ENCODE data around the gene LDLR.
A peak's percentile ranks its signal among the peaks of the same experiment; 100 is the strongest.
"Not testable (repeated sequence)": the region's sequence is repeated elsewhere in the genome, so short reads cannot be mapped to it uniquely, and the experiment has no call there.

LDLR gene

GRCh38 chr19:11070123-11070522, 19.1 kb upstream of the LDLR start:
- DNase-seq (ENCODE audit: extremely low read depth in 1 of 2, low read depth in 1 of 2): no peak

GRCh38 chr19:11073568-11073967, 15.7 kb upstream of the LDLR start:
- DNase-seq (ENCODE audit: extremely low read depth in 1 of 2, low read depth in 1 of 2): no peak

GRCh38 chr19:11076792-11077191, 12.5 kb upstream of the LDLR start:
- not testable (repeated sequence) for DNase-seq (ENCODE audit: extremely low read depth in 1 of 2, low read depth in 1 of 2)

GRCh38 chr19:11078893-11079292, 10.4 kb upstream of the LDLR start:
- DNase-seq (ENCODE audit: extremely low read depth in 1 of 2, low read depth in 1 of 2): no peak

- DNase-seq (ENCODE audit: extremely low read depth in 1 of 2, low read depth in 1 of 2): no peak
These were observed 9.3 kb upstream of the LDLR start for GRCh38 chr19:11079999-11080398.

GRCh38 chr19:11087870-11088505, 1.3 kb upstream of the LDLR start:
- DNase-seq (ENCODE audit: extremely low read depth in 1 of 2, low read depth in 1 of 2): no peak

GRCh38 chr19:11088506-11089253, 583 bp upstream of the LDLR start:
- DNase-seq (ENCODE audit: extremely low read depth in 1 of 2, low read depth in 1 of 2): no peak

- not testable (repeated sequence) for DNase-seq (ENCODE audit: extremely low read depth in 1 of 2, low read depth in 1 of 2)
These were observed 676 bp downstream of the LDLR start for GRCh38 chr19:11090014-11090263.

GRCh38 chr19:11090264-11090996, 1.2 kb downstream of the LDLR start:
- peak; percentile 94 to 98 for DNase-seq (ENCODE audit: extremely low read depth in 1 of 2, low read depth in 1 of 2)

- no peak for DNase-seq (ENCODE audit: extremely low read depth in 1 of 2, low read depth in 1 of 2)
These were observed 1.9 kb downstream of the LDLR start for GRCh38 chr19:11090997-11091702.

DNA sequence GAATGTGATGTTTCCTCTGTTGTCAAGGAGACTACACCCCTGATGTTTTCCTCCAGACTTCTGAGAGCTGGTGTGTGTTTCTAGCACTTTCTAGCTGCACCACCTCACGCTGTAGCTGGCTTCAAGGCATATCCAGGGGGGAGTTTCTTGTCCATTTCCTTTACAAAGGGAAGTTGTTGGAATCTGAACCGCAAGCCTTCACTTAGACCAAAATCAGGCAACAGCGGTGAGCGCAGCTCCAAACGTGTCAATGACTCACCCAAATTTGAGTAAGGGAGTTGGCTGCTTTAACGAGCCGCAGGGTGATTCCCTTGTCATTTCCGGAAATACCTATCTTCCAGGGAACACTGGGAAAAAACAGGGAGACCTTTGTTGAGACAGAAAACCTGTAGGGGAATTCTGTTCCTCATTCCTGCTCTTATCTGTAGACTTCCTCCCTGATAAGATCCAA, 2.5 kb downstream of the LDLR start:
- DNase-seq (ENCODE audit: extremely low read depth in 1 of 2, low read depth in 1 of 2): peak in 1 of 2 donors; percentile 25

DNA sequence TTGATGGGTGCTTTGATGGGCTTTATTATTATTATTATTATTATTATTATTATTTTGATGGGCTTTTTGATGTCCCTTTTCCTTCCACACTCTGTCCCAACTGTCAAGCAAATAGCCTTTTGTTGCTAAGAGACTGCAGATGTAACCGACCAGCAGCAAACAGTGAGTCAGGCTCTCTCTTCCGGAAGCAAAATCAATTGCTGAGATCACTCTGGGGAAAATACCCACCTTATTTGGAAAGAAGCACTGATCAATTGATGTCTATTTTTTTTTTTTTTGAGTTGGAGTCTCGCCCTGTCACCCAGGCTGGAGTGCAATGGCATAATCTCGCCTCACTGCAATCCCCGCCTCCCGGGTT, 2.9 kb downstream of the LDLR start:
- DNase-seq (ENCODE audit: extremely low read depth in 1 of 2, low read depth in 1 of 2): no peak

- no peak for DNase-seq (ENCODE audit: extremely low read depth in 1 of 2, low read depth in 1 of 2)
These were observed 4.5 kb downstream of the LDLR start for GRCh38 chr19:11093689-11094238.

GRCh38 chr19:11094520-11094894, 5.2 kb downstream of the LDLR start:
- DNase-seq (ENCODE audit: extremely low read depth in 1 of 2, low read depth in 1 of 2): no peak

GRCh38 chr19:11096210-11096841, 7.1 kb downstream of the LDLR start:
- DNase-seq (ENCODE audit: extremely low read depth in 1 of 2, low read depth in 1 of 2): no peak

DNA sequence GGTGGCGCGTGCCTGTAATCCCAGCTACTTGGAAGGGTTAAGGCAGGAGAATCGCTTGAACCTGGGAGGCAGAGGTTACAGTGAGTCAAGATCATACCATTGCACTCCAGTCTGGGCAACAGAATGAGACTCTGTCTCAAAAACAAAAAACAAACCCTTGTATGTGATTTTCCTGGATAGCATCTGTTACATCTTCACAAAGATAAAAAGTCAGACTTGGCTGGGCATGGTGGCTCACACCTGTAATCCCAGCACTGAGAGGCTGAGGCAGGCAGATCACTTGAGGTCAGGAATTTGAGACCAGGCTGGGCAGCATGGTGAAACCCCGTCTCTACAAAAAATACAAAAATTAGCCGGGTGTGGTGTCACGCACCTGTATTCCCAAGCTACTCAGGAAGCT, 8.1 kb downstream of the LDLR start:
- not testable (repeated sequence) for DNase-seq (ENCODE audit: extremely low read depth in 1 of 2, low read depth in 1 of 2)

DNA sequence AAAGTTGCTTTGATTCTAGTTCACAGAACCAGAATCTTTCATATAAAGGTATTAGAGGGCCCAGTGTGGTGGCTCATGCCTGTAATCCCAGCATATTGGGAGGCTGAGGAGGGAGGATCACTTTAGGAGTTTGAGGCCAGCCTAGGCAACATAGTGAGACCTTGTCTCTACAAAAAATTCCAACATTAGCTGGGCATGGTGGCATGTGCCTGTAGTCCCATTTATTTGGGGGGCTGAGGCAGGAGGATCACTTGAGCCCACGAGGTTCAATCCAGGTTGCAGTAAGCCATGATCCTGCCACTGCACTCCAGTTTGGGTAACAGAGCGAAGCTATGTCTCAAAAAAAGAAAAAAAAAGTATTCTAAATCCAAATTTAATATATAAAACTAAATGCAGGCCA, 9.1 kb downstream of the LDLR start:
- DNase-seq (ENCODE audit: extremely low read depth in 1 of 2, low read depth in 1 of 2): no peak

GRCh38 chr19:11098861-11099260, 9.6 kb downstream of the LDLR start:
- no peak for DNase-seq (ENCODE audit: extremely low read depth in 1 of 2, low read depth in 1 of 2)

DNA sequence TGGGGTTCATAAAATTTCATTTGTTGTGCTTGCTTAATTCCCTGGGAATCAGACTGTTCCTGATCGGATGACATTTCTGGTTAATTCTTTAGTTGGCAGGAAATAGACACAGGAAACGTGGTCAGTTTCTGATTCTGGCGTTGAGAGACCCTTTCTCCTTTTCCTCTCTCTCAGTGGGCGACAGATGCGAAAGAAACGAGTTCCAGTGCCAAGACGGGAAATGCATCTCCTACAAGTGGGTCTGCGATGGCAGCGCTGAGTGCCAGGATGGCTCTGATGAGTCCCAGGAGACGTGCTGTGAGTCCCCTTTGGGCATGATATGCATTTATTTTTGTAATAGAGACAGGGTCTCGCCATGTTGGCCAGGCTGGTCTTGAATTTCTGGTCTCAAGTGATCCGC, 10.8 kb downstream of the LDLR start:
- no peak for DNase-seq (ENCODE audit: extremely low read depth in 1 of 2, low read depth in 1 of 2)

GRCh38 chr19:11101057-11101456, 11.8 kb downstream of the LDLR start:
- DNase-seq (ENCODE audit: extremely low read depth in 1 of 2, low read depth in 1 of 2): no peak

DNA sequence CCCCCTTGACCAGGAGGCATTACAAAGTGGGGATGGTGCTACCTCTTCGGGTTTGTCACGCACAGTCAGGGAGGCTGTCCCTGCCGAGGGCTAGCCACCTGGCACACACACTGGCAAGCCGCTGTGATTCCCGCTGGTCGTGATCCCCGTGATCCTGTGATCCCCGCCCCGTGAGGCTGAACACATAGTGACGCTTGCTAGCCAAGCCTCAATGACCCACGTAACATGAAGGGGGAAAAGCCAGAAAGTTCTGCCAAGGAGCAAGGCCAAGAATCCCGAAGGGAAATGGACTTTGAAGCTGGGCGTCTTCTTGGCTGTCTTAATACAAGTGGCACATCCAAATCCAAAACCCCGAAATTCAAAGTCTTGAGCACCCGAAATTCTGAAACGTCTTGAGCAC, 13.7 kb downstream of the LDLR start:
- DNase-seq (ENCODE audit: extremely low read depth in 1 of 2, low read depth in 1 of 2): no peak
